ENCODE results near the gene SPEN.

- TF ChIP-seq KMT2A (CRISPR knock-in tag; IDR thresholded peaks at IDR 0.05) (no peak), GABPA (IDR thresholded peaks at IDR 0.05; ENCODE audit: low read depth, low read length) (no peak), GABPA (CRISPR knock-in tag; IDR thresholded peaks at IDR 0.05; ENCODE audit: low read depth) (no peak), ZNF329 (CRISPR knock-in tag; IDR thresholded peaks at IDR 0.05; ENCODE audit: low read depth) (no peak), ZNF503 (CRISPR knock-in tag; IDR thresholded peaks at IDR 0.05) (no peak), CTCF (CRISPR knock-in tag; IDR thresholded peaks at IDR 0.05) (no peak), ZNF207 (IDR thresholded peaks at IDR 0.05; ENCODE audit: borderline replicate concordance) (no peak), SMC3 (IDR thresholded peaks at IDR 0.05; ENCODE audit: low read length) (no peak), NFYB (CRISPR knock-in tag; IDR thresholded peaks at IDR 0.05) (no peak), RCOR2 (CRISPR knock-in tag; IDR thresholded peaks at IDR 0.05) (no peak), ZNF160 (CRISPR knock-in tag; IDR thresholded peaks at IDR 0.05) (no peak), ZNF775 (CRISPR knock-in tag; IDR thresholded peaks at IDR 0.05; ENCODE audit: borderline replicate concordance) (no peak), FOXJ3 (CRISPR knock-in tag; IDR thresholded peaks at IDR 0.05; ENCODE audit: borderline replicate concordance) (no peak), POLR2A (IDR thresholded peaks at IDR 0.05; ENCODE audit: insufficient read depth in 1 of 2, low read depth in 2 of 2, low read length in 2 of 2) (no peak), MIER2 (CRISPR knock-in tag; IDR thresholded peaks at IDR 0.05) (no peak)
These were observed 124.9 kb downstream of the SPEN start for GRCh38 chr1:15972409-15972808.
